ENCODE measurements around the gene MIPEP. TPM values are rescaled to one million over a fixed set of nuclear protein-coding genes. Genes with fewer than 3 reads are reported as not detected.
A peak's percentile ranks its signal among the peaks of the same experiment; 100 is the strongest.

The MIPEP gene
- total and polyA plus RNA-seq, 2 experiments from 2014 or later: 17.1 to 19.8 TPM

DNA sequence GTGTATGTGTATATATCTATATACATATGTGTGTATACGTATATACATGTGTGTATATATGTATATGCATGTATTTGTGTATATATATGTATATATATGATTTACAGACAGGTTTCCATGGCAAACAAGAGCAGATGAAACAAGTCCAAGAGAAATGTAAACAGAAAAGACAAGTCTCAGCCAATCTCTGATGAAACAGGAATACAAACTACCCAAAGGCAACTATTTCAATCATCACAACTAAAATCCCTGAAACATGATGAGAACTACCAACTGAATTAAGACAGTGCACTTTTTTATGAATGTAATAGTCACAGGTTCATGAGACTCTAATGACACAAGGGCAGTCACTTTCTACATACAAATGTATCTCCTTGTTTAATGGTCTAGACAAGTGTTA is 178.8 kb downstream of the MIPEP start:
- WGBS (ENCODE audit: low lambda C conversion rate, missing lambda C conversion rate): 88% methylated on average over 1 of the region's 1 CpG

DNA sequence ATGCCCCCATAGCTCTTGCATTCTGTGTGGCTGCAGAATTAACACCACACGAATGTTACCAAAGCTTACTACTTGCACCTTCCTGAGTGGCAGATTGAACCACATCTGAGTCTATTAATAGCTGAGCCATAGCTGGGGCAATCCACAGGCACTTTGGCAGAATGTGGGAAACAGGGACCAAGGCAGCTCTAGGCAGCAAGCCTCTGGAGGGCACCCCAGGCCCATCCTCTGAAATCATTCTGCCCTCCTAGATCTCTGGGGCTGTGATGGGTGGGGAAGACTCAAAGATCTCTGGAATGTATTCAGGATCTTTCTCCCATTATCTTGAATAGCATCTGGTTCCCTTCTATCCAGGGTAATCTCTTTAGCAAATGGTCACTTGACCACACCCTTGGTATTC is 179.7 kb downstream of the MIPEP start:
- Histone ChIP-seq H3K9me2 (replicated peaks; ENCODE audit: insufficient read depth) (no peaks in the 10 kb centered on the region), H2AFZ (no peak overlapping the region), H3K27ac (no peak overlapping the region), H3K4me3 (no peak overlapping the region), H3K9me3 (ENCODE audit: low read depth) (no peaks in the 10 kb centered on the region), H3K27me3 (no peaks in the 10 kb centered on the region), H3K36me3 (replicated peaks; ENCODE audit: insufficient read depth, low read depth) (no peaks in the 10 kb centered on the region), H4K20me1 (ENCODE audit: insufficient read depth, poor library complexity, severe bottlenecking) (no peaks in the 10 kb centered on the region), H3K4me1 (ENCODE audit: insufficient read depth) (no peaks in the 10 kb centered on the region), H3K4me2 (no peak overlapping the region), H3K79me2 (no peaks in the 10 kb centered on the region)
- TF ChIP-seq EZH2 (IDR thresholded peaks at IDR 0.05; ENCODE audit: borderline replicate concordance): no peak
- TF ChIP-seq EZH2phosphoT487 (IDR thresholded peaks at IDR 0.05; ENCODE audit: low read depth, severe bottlenecking, unreplicated experiment): no peak
- TF ChIP-seq, protein P1, sequence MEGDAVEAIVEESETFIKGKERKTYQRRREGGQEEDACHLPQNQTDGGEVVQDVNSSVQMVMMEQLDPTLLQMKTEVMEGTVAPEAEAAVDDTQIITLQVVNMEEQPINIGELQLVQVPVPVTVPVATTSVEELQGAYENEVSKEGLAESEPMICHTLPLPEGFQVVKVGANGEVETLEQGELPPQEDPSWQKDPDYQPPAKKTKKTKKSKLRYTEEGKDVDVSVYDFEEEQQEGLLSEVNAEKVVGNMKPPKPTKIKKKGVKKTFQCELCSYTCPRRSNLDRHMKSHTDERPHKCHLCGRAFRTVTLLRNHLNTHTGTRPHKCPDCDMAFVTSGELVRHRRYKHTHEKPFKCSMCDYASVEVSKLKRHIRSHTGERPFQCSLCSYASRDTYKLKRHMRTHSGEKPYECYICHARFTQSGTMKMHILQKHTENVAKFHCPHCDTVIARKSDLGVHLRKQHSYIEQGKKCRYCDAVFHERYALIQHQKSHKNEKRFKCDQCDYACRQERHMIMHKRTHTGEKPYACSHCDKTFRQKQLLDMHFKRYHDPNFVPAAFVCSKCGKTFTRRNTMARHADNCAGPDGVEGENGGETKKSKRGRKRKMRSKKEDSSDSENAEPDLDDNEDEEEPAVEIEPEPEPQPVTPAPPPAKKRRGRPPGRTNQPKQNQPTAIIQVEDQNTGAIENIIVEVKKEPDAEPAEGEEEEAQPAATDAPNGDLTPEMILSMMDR (IDR thresholded peaks at IDR 0.05; ENCODE audit: poor library complexity): no peak
- 84% methylated on average over 1 of the region's 1 CpG for WGBS (ENCODE audit: low lambda C conversion rate, missing lambda C conversion rate)
- no peak for DNase-seq (ENCODE audit: low spot score)

More for the DNA sequence above, 178.8 kb downstream of the MIPEP start:
- no peak for TF ChIP-seq EZH2 (IDR thresholded peaks at IDR 0.05; ENCODE audit: borderline replicate concordance)
- TF ChIP-seq, protein P1 (IDR thresholded peaks at IDR 0.05; ENCODE audit: poor library complexity): no peak
- TF ChIP-seq EZH2phosphoT487 (IDR thresholded peaks at IDR 0.05; ENCODE audit: low read depth, severe bottlenecking, unreplicated experiment): no peak
- no peaks in the 10 kb centered on the region for H3K9me3 ChIP-seq (ENCODE audit: low read depth)
- DNase-seq (ENCODE audit: low spot score): no peak
- H3K36me3 ChIP-seq (replicated peaks; ENCODE audit: insufficient read depth, low read depth): no peaks in the 10 kb centered on the region
- H3K27ac ChIP-seq: no peak overlapping the region
- H3K79me2 ChIP-seq: no peaks in the 10 kb centered on the region
- no peak overlapping the region for H2AFZ ChIP-seq
- no peaks in the 10 kb centered on the region for H4K20me1 ChIP-seq (ENCODE audit: insufficient read depth, poor library complexity, severe bottlenecking)
- no peak overlapping the region for H3K4me2 ChIP-seq
- H3K4me3 ChIP-seq: no peak overlapping the region
- H3K4me1 ChIP-seq (ENCODE audit: insufficient read depth): no peaks in the 10 kb centered on the region
- no peaks in the 10 kb centered on the region for H3K9me2 ChIP-seq (replicated peaks; ENCODE audit: insufficient read depth)
- no peaks in the 10 kb centered on the region for H3K27me3 ChIP-seq

DNA sequence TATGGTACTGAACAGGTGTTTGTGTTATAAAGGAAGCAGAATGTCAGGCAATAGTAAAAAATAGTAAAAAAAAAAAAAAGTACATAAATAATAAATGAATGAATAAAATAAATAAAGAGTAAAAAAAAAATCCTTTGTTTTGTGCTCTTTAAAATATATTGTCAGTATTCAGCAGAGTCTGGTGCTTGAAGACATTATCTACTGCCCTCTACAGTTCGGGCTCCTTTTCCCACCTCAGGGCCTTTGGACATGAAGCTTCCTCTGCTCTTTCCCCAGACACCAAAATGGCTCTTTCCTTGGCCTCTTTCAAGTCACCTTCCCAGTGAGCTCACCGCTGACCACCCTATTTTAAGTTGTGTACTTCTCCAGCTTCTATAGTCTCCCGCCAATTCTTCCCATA is 181.5 kb downstream of the MIPEP start:
- Histone ChIP-seq H3K4me3 (no peak overlapping the region), H3K36me3 (replicated peaks; ENCODE audit: insufficient read depth, low read depth) (no peaks in the 10 kb centered on the region), H2AFZ (no peak overlapping the region), H3K4me1 (ENCODE audit: insufficient read depth) (no peaks in the 10 kb centered on the region), H3K79me2 (no peaks in the 10 kb centered on the region), H3K9me3 (ENCODE audit: low read depth) (no peaks in the 10 kb centered on the region), H4K20me1 (ENCODE audit: insufficient read depth, poor library complexity, severe bottlenecking) (no peaks in the 10 kb centered on the region), H3K27ac (no peak overlapping the region), H3K9me2 (replicated peaks; ENCODE audit: insufficient read depth) (no peaks in the 10 kb centered on the region), H3K27me3 (no peaks in the 10 kb centered on the region), H3K4me2 (no peak overlapping the region)
- 94% methylated on average over 3 of the region's 3 CpGs for WGBS (ENCODE audit: low lambda C conversion rate, missing lambda C conversion rate)
- no peak for DNase-seq (ENCODE audit: low spot score)
- TF ChIP-seq, protein P1 (IDR thresholded peaks at IDR 0.05; ENCODE audit: poor library complexity): peak; percentile 34
- no peak for TF ChIP-seq EZH2phosphoT487 (IDR thresholded peaks at IDR 0.05; ENCODE audit: low read depth, severe bottlenecking, unreplicated experiment)

DNA sequence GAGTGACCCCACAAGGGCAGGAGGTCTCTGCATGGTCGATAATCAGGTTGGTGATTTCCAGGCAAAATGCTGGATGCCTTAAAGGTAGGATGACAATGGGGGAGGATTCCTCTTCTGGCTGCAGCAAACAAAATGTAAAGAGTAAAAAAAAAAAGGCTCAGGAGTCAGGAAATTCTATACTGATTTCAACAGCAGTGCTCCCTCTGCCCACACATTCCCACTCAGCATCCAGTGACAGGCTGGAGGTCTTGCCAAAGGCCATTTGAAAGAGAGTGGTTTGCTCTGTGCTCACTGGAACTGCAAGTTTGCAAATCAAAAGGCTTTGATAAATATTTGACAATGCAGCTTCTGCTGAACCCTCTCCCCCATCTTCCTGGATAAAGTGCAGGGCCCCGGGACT is 183.6 kb downstream of the MIPEP start:
- Histone ChIP-seq H2AFZ (no peak overlapping the region), H3K36me3 (replicated peaks; ENCODE audit: insufficient read depth, low read depth) (no peaks in the 10 kb centered on the region), H3K4me2 (no peak overlapping the region)

More for the DNA sequence above, 183.6 kb downstream of the MIPEP start:
- Histone ChIP-seq H3K9me2 (replicated peaks; ENCODE audit: insufficient read depth) (no peaks in the 10 kb centered on the region), H3K27me3 (no peaks in the 10 kb centered on the region), H3K4me1 (ENCODE audit: insufficient read depth) (no peaks in the 10 kb centered on the region), H3K4me3 (no peak overlapping the region), H3K9me3 (ENCODE audit: low read depth) (no peaks in the 10 kb centered on the region), H3K27ac (no peak overlapping the region), H4K20me1 (ENCODE audit: insufficient read depth, poor library complexity, severe bottlenecking) (no peaks in the 10 kb centered on the region), H3K79me2 (no peaks in the 10 kb centered on the region)
- 68% methylated on average over 2 of the region's 2 CpGs for WGBS (ENCODE audit: low lambda C conversion rate, missing lambda C conversion rate)
- TF ChIP-seq, protein P1 (IDR thresholded peaks at IDR 0.05; ENCODE audit: poor library complexity): no peak
- TF ChIP-seq EZH2phosphoT487 (IDR thresholded peaks at IDR 0.05; ENCODE audit: low read depth, severe bottlenecking, unreplicated experiment) (no peak), EZH2 (IDR thresholded peaks at IDR 0.05; ENCODE audit: borderline replicate concordance) (no peak)
- DNase-seq (ENCODE audit: low spot score): no peak

Data from hepatocyte (in vitro differentiated cells).